ENCODE data around the gene CORIN. TPM values are rescaled to one million over a fixed set of nuclear protein-coding genes. Genes with fewer than 3 reads are reported as not detected.

CORIN gene
- total and polyA plus RNA-seq, 2 of the 4 experiments (the other 2 are of a cell fraction): 20.3 to 24.7 TPM

- no peak overlapping the region for H3K18ac ChIP-seq (ENCODE audit: low read depth, low read length)
- CTCF ChIA-PET: no interaction called here
These were observed 39.7 kb downstream of the CORIN start for GRCh38 chr4:47798165-47798564.

More at GRCh38 chr4:47798165-47798564, 39.7 kb downstream of the CORIN start:
- no peak overlapping the region for H3K14ac ChIP-seq (replicated peaks; ENCODE audit: low read depth, low read length)
- TF ChIP-seq SMC3 (IDR thresholded peaks at IDR 0.05; ENCODE audit: low read depth, low read length) (no peak), BHLHE40 (IDR thresholded peaks at IDR 0.05; ENCODE audit: low read depth, low read length) (no peak), RFX5 (IDR thresholded peaks at IDR 0.05; ENCODE audit: low read depth, low read length) (no peak), CTCF (conservative IDR thresholded peaks at IDR 0.05; ENCODE audit: low read depth, low read length) (no peak), MAZ (IDR thresholded peaks at IDR 0.05; ENCODE audit: borderline replicate concordance, low read depth, low read length) (no peak), USF2 (IDR thresholded peaks at IDR 0.05; ENCODE audit: low read depth, low read length) (no peak), RCOR1 (IDR thresholded peaks at IDR 0.05; ENCODE audit: insufficient replicate concordance, low read length) (no peak), RAD21 (IDR thresholded peaks at IDR 0.05; ENCODE audit: low read length) (no peak), MXI1 (IDR thresholded peaks at IDR 0.05; ENCODE audit: borderline replicate concordance, low read depth, low read length) (no peak), POLR2A (IDR thresholded peaks at IDR 0.05; ENCODE audit: low read depth, low read length) (no peak), FOS (IDR thresholded peaks at IDR 0.05; ENCODE audit: low read depth, low read length) (no peak), CHD1 (IDR thresholded peaks at IDR 0.05; ENCODE audit: low read depth, low read length) (no peak)
- H2BK120ac ChIP-seq (ENCODE audit: low read depth, low read length): no peak overlapping the region
- H4K8ac ChIP-seq (ENCODE audit: low read depth in 2 of 2, low read length in 2 of 2): no peak overlapping the region
- no peaks in the 10 kb centered on the region for H3K36me3 ChIP-seq (ENCODE audit: control insufficient read depth, insufficient read depth, low read length)
- H3K4me3 ChIP-seq (ENCODE audit: insufficient read depth, low read depth, low read length): no peak overlapping the region
- no peak overlapping the region for H4K5ac ChIP-seq (ENCODE audit: low read depth, low read length)
- H3K4me2 ChIP-seq (ENCODE audit: low read depth, low read length): no peak overlapping the region
- H3K9me3 ChIP-seq (ENCODE audit: control insufficient read depth, insufficient read depth, low read length): no peaks in the 10 kb centered on the region
- no peak overlapping the region for H4K91ac ChIP-seq (ENCODE audit: insufficient read depth, low read depth, low read length)
- H2BK15ac ChIP-seq (ENCODE audit: low read depth, low read length): no peak overlapping the region
- no peak overlapping the region for H3K9ac ChIP-seq (ENCODE audit: low read depth, low read length)
- no peak overlapping the region for H3K56ac ChIP-seq (ENCODE audit: extremely low read depth, insufficient read depth, low read length)
- no peaks in the 10 kb centered on the region for H3K79me1 ChIP-seq (ENCODE audit: low read depth in 1 of 2, low read length in 2 of 2)
- H2AFZ ChIP-seq (replicated peaks; ENCODE audit: low read length, poor library complexity): no peak overlapping the region
- H2AK9ac ChIP-seq (replicated peaks; ENCODE audit: low read depth, low read length, poor library complexity): no peak overlapping the region
- intact Hi-C loops (cut with micrococcal nuclease): no loop called here
- no peaks in the 10 kb centered on the region for H3K4me1 ChIP-seq (ENCODE audit: control insufficient read depth, insufficient read depth, low read length)
- WGBS, 2 experiments (ENCODE audit: extremely low coverage in 2 of 2, insufficient read length in 1 of 2): no CpG with 5 or more reads among the region's 3 CpGs
- no peak overlapping the region for H3K27ac ChIP-seq (ENCODE audit: insufficient read depth, low read length)
- no peak overlapping the region for H2AK5ac ChIP-seq (ENCODE audit: low read depth, low read length)
- no peaks in the 10 kb centered on the region for H3K9me1 ChIP-seq (ENCODE audit: insufficient read depth, low read length)
- no peaks in the 10 kb centered on the region for H4K20me1 ChIP-seq (ENCODE audit: insufficient read depth, low read length)
- no peak overlapping the region for H3K23ac ChIP-seq (ENCODE audit: low read depth, low read length)
- ATAC-seq (ENCODE audit: low read depth): peak; percentile 57; the same call in 1 of the 2 replicates
- no peak overlapping the region for H2BK5ac ChIP-seq (ENCODE audit: low read depth, low read length, poor library complexity, severe bottlenecking)
- dilution Hi-C loops (cut with HindIII; ENCODE audit: low sequenced_read_pairs, unreplicated experiment): no loop called here
- peak; percentile 6 for DNase-seq
- no TSS peak for BruUV-seq (replicated peaks)
- H3K4ac ChIP-seq (ENCODE audit: low read depth, low read length): no peak overlapping the region
- no peaks in the 10 kb centered on the region; the same call in 1 of the 2 replicates for H3K27me3 ChIP-seq (ENCODE audit: control insufficient read depth, insufficient read depth, low read length)
- H2BK20ac ChIP-seq (ENCODE audit: low read depth, low read length): no peak overlapping the region
- in situ Hi-C loops (cut with MboI; ENCODE audit: low sequenced_read_pairs): no loop called here
- POLR2A ChIA-PET (ENCODE audit: unreplicated experiment): no interaction called here
